ENCODE data around the gene LAPTM5. TPM values are rescaled to one million over a fixed set of nuclear protein-coding genes. Genes with fewer than 3 reads are reported as not detected.
A peak's percentile ranks its signal among the peaks of the same experiment; 100 is the strongest.

Gene LAPTM5
- total RNA-seq, 4 donors from 2014 or later: 8.9 to 75.4 (median 40.4) TPM

DNA sequence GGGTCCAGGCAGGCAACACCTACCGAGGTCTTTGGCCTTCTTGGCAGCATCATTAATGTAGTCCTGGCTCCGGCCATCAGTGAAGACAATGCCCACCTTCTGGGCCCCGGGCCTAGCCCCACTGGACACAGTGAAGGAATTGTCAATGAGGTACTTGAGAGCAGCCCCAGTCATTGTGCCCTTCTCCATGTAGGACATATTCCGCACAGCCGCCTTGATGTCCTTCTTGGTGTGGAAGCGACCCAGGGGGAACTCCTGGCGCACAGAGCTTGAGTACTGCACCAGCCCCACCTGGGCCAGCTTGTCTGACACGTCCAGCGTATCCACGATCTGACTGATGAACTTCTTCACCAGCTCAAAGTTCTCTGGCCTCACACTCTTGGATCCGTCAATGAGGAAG, 41.7 kb downstream of the LAPTM5 start:
- WGBS, 2 donors (ENCODE audit: low coverage in 1 of 2): 71% methylated on average over 1 of the region's 11 CpGs; no CpG with 5 or more reads in 1 of the 2 donors
- no peaks in the 10 kb centered on the region for H3K36me3 ChIP-seq
- peaks cover 0 to 23% (median 4%) of the 10 kb centered on the region in 3 donors for H3K4me1 ChIP-seq
- no peak for ATAC-seq
- no peak overlapping the region for H3K4me3 ChIP-seq
- TF ChIP-seq EP300 (IDR thresholded peaks at IDR 0.05) (no peak), POLR2A (IDR thresholded peaks at IDR 0.05) (no peak), POLR2AphosphoS5 (IDR thresholded peaks at IDR 0.05) (no peak)
- TF ChIP-seq, protein P1, sequence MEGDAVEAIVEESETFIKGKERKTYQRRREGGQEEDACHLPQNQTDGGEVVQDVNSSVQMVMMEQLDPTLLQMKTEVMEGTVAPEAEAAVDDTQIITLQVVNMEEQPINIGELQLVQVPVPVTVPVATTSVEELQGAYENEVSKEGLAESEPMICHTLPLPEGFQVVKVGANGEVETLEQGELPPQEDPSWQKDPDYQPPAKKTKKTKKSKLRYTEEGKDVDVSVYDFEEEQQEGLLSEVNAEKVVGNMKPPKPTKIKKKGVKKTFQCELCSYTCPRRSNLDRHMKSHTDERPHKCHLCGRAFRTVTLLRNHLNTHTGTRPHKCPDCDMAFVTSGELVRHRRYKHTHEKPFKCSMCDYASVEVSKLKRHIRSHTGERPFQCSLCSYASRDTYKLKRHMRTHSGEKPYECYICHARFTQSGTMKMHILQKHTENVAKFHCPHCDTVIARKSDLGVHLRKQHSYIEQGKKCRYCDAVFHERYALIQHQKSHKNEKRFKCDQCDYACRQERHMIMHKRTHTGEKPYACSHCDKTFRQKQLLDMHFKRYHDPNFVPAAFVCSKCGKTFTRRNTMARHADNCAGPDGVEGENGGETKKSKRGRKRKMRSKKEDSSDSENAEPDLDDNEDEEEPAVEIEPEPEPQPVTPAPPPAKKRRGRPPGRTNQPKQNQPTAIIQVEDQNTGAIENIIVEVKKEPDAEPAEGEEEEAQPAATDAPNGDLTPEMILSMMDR (IDR thresholded peaks at IDR 0.05): no peak
- H3K9me3 ChIP-seq: peaks cover 0 to 11% (median 0%) of the 10 kb centered on the region in 3 donors
- no peaks in the 10 kb centered on the region for H3K27me3 ChIP-seq
- no peak overlapping the region for H3K27ac ChIP-seq

DNA sequence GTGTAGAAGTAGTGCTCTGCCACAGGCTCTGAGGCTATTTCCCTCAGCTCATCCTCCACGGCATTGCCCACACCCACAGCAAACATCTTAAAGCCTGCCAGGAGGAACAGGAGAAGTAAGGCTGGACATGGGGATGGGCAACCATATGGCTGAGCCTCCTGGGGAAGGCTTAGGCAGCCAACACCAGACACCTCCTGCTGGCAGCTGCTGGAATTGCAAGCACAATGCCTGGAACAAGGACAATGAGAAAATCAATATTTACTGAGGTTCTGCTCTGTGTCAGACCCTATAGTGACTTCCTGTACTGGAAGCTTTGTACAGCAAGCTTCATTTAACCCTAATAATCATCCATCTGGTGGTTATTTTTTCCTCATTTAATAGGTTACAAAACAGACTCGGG, 42.4 kb downstream of the LAPTM5 start:
- no peak overlapping the region for H3K27ac ChIP-seq
- TF ChIP-seq POLR2AphosphoS5 (IDR thresholded peaks at IDR 0.05): no peak
- TF ChIP-seq, protein P1 (IDR thresholded peaks at IDR 0.05): peak in 1 of 4 experiments; percentile 13
- TF ChIP-seq EP300 (IDR thresholded peaks at IDR 0.05): no peak
- no peak for TF ChIP-seq POLR2A (IDR thresholded peaks at IDR 0.05)
- 40% methylated on average over 1 of the region's 2 CpGs; no CpG with 5 or more reads in 1 of the 2 donors for WGBS, 2 donors (ENCODE audit: low coverage in 1 of 2)
- H3K4me3 ChIP-seq: no peak overlapping the region
- ATAC-seq: no peak
- peaks cover 0 to 11% (median 0%) of the 10 kb centered on the region in 3 donors for H3K9me3 ChIP-seq
- peaks cover 0 to 23% (median 4%) of the 10 kb centered on the region in 3 donors for H3K4me1 ChIP-seq
- H3K27me3 ChIP-seq: no peaks in the 10 kb centered on the region
- H3K36me3 ChIP-seq: no peaks in the 10 kb centered on the region

DNA sequence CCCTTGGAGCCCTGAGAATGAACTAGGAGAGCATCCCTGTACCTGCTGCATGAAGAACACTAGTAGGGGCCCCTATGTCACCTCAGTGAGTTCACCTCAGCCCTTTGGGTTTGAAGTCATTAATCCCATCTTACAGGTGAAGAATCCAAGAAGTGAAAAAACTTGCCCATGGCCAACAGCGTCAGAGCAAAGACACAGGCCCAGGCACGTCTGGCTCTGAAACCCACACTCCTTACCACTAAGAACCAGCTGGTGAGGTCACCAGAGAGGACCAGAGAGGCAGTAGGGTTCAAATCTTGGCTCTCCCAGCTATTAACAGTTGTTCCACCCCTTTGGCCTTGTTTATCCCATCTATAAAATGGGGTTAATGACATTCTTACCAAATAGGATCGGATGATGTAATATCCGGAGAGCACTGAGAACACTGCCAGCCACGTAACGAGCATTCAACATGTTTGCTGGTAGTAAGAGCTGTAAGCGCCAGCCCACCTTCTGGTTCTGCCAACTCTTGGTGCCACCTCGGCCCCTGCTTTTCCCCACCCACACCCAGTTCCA, 43.0 kb downstream of the LAPTM5 start:
- Histone ChIP-seq H3K9me3 (peaks cover 0 to 11% (median 0%) of the 10 kb centered on the region in 3 donors), H3K4me1 (peaks cover 0 to 18% (median 3%) of the 10 kb centered on the region in 3 donors), H3K36me3 (no peaks in the 10 kb centered on the region), H3K27me3 (no peaks in the 10 kb centered on the region), H3K27ac (no peak overlapping the region), H3K4me3 (no peak overlapping the region)
- no peak for ATAC-seq
- TF ChIP-seq, protein P1 (IDR thresholded peaks at IDR 0.05): no peak
- TF ChIP-seq EP300 (IDR thresholded peaks at IDR 0.05) (no peak), POLR2AphosphoS5 (IDR thresholded peaks at IDR 0.05) (no peak), POLR2A (IDR thresholded peaks at IDR 0.05) (no peak)
- WGBS, 2 donors (ENCODE audit: low coverage in 1 of 2): 93 to 100% methylated on average over 2 to 8 of the region's 8 CpGs

DNA sequence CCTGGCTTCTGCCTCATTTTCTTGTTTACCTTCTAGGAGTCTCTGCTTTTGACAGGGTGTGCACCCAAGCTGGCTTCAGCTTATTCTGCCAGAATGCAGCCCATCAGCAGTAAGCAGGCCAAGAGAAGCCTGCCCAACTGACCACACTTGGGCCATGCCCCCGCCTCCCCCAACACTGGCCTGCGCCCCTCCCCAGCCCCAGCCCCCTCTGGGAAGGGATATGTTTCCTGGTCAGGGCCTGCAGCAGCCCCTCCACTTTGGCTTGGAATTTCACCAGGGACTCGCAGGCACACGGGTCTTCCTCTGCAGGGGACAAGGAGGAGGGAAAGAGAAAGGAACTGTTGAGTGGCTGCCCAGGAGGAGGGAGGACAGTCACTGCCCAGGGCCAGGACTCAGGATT, 43.5 kb downstream of the LAPTM5 start:
- no peaks in the 10 kb centered on the region for H3K36me3 ChIP-seq
- no peaks in the 10 kb centered on the region for H3K27me3 ChIP-seq
- no peak overlapping the region for H3K27ac ChIP-seq
- peaks cover 0 to 11% (median 0%) of the 10 kb centered on the region in 3 donors for H3K9me3 ChIP-seq
- no peak for TF ChIP-seq POLR2AphosphoS5 (IDR thresholded peaks at IDR 0.05)
- TF ChIP-seq, protein P1 (IDR thresholded peaks at IDR 0.05): no peak
- TF ChIP-seq EP300 (IDR thresholded peaks at IDR 0.05): no peak
- TF ChIP-seq POLR2A (IDR thresholded peaks at IDR 0.05): no peak
- peaks cover 0 to 12% (median 0%) of the 10 kb centered on the region in 3 donors for H3K4me1 ChIP-seq
- H3K4me3 ChIP-seq: no peak overlapping the region
- no CpG with 5 or more reads among the region's 4 CpGs for WGBS, 2 donors (ENCODE audit: low coverage in 1 of 2)
- no peak for ATAC-seq

DNA sequence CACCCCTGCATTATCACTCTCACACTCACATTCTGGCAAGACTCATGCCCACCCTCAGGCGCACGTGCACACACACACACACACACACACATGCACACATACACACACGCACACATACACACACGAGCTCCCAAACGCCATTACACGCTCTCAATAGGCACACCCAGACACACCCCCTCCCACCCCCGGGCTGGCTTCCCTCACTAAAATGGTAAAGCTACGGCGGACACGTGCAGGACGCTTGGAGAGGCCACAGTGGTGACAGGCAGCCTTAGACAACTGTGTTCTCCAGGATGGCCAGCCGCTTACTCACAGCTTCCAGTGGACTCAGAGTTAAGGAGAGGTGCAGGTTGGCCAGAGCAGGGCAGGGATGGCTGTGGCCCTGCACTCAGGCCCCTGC, 44.3 kb downstream of the LAPTM5 start:
- H3K9me3 ChIP-seq: peaks cover 0 to 11% (median 0%) of the 10 kb centered on the region in 3 donors
- peaks cover 0 to 7% (median 0%) of the 10 kb centered on the region in 3 donors for H3K4me1 ChIP-seq
- ATAC-seq: no peak
- H3K36me3 ChIP-seq: no peaks in the 10 kb centered on the region
- H3K4me3 ChIP-seq: no peak overlapping the region
- no peak overlapping the region for H3K27ac ChIP-seq
- WGBS, 2 donors (ENCODE audit: low coverage in 1 of 2): 30 to 60% methylated on average over 7 to 10 of the region's 12 CpGs
- H3K27me3 ChIP-seq: no peaks in the 10 kb centered on the region
- TF ChIP-seq EP300 (IDR thresholded peaks at IDR 0.05): no peak
- TF ChIP-seq, protein P1 (IDR thresholded peaks at IDR 0.05): no peak
- no peak for TF ChIP-seq POLR2A (IDR thresholded peaks at IDR 0.05)
- TF ChIP-seq POLR2AphosphoS5 (IDR thresholded peaks at IDR 0.05): no peak

Data from gastroesophageal sphincter (tissue), 4 donors.